Progenitor cell of endocrine pancreas (in vitro differentiated cells): ENCODE measurements around the gene TRAF3IP3. TPM values are rescaled to one million over a fixed set of nuclear protein-coding genes. Genes with fewer than 3 reads are reported as not detected.

Experiments used
- DNase-seq: peaks from one replicate; pipeline ENCODE4 v3.0.0; 2021; ENCODE audit warnings: low spot score; ENCODE audit not compliant: unreplicated experiment
- H3K27ac Mint-ChIP-seq: 2 replicates; pipeline ENCODE4 v1.8.0; 2021; ENCODE audit warnings: mild to moderate bottlenecking, moderate library complexity, mixed read lengths
- H3K27me3 Mint-ChIP-seq: 2 replicates; pipeline ENCODE4 v1.8.0; 2021; ENCODE audit warnings: mixed read lengths
- H3K36me3 Mint-ChIP-seq: 2 replicates; pipeline ENCODE4 v1.8.0; 2022; ENCODE audit warnings: mixed read lengths; ENCODE audit not compliant: insufficient read depth
- H3K4me1 Mint-ChIP-seq: 2 replicates; pipeline ENCODE4 v1.8.0; 2021; ENCODE audit warnings: low read depth, mixed read lengths
- H3K4me3 Mint-ChIP-seq: 2 replicates; pipeline ENCODE4 v1.8.0; 2021; ENCODE audit warnings: low read depth, mild to moderate bottlenecking, moderate library complexity, mixed read lengths
- H3K9me3 Mint-ChIP-seq: 2 replicates; pipeline ENCODE4 v1.8.0; 2021; ENCODE audit warnings: low read depth, mixed read lengths
- CTCF ChIP-seq: fragments of 200-600 bp; sonication (generic); IDR thresholded peaks from one replicate; pipeline ENCODE4 v1.5.0; 2021; ENCODE audit warnings: antibody characterized with exemption, mild to moderate bottlenecking; ENCODE audit not compliant: unreplicated experiment
- total RNA-seq: library from RNA; stranded (reverse); gene quantifications from 2 replicates; pipeline ENCODE4 v1.2.1, GENCODE V29; 2021

TRAF3IP3 gene
- total RNA-seq, 1 donor from 2014 or later, result not detected

- no peaks in the 10 kb centered on the region for H3K9me3 Mint-ChIP-seq
- no peak for DNase-seq
- no peak overlapping the region for H3K27ac Mint-ChIP-seq
- H3K27me3 Mint-ChIP-seq, result peaks cover 14% of the 10 kb centered on the region
- H3K4me1 Mint-ChIP-seq, result no peaks in the 10 kb centered on the region
- H3K36me3 Mint-ChIP-seq, result no peaks in the 10 kb centered on the region
- no peak for TF ChIP-seq CTCF
- H3K4me3 Mint-ChIP-seq, result no peak overlapping the region
These were observed 19.2 kb upstream of the TRAF3IP3 start for GRCh38 chr1:209736490-209737117.

- Mint-ChIP-seq H3K4me3 (no peak overlapping the region), H3K36me3 (no peaks in the 10 kb centered on the region), H3K9me3 (no peaks in the 10 kb centered on the region), H3K27ac (no peak overlapping the region), H3K4me1 (no peaks in the 10 kb centered on the region), H3K27me3 (peaks cover 14% of the 10 kb centered on the region)
- no peak for TF ChIP-seq CTCF
- no peak for DNase-seq
These were observed 18.7 kb upstream of the TRAF3IP3 start for GRCh38 chr1:209737118-209737505.

GRCh38 chr1:209738270-209738669 is 17.6 kb upstream of the TRAF3IP3 start:
- H3K4me3 Mint-ChIP-seq, result no peak overlapping the region
- H3K27ac Mint-ChIP-seq, result no peak overlapping the region
- peaks cover 14% of the 10 kb centered on the region for H3K27me3 Mint-ChIP-seq
- H3K4me1 Mint-ChIP-seq, result no peaks in the 10 kb centered on the region
- no peak for TF ChIP-seq CTCF
- DNase-seq, result no peak
- no peaks in the 10 kb centered on the region for H3K36me3 Mint-ChIP-seq
- no peaks in the 10 kb centered on the region for H3K9me3 Mint-ChIP-seq

GRCh38 chr1:209741193-209741592 is 14.7 kb upstream of the TRAF3IP3 start:
- Mint-ChIP-seq H3K27ac (no peak overlapping the region), H3K27me3 (peaks cover 8% of the 10 kb centered on the region)

GRCh38 chr1:209741889-209742288 is 14.0 kb upstream of the TRAF3IP3 start:
- no peak overlapping the region for H3K4me3 Mint-ChIP-seq
- DNase-seq, result no peak
- peaks cover 3% of the 10 kb centered on the region for H3K27me3 Mint-ChIP-seq
- H3K9me3 Mint-ChIP-seq, result no peaks in the 10 kb centered on the region
- no peaks in the 10 kb centered on the region for H3K36me3 Mint-ChIP-seq
- no peak overlapping the region for H3K27ac Mint-ChIP-seq
- TF ChIP-seq CTCF, result no peak
- no peaks in the 10 kb centered on the region for H3K4me1 Mint-ChIP-seq

More at GRCh38 chr1:209741193-209741592, 14.7 kb upstream of the TRAF3IP3 start:
- DNase-seq, result no peak
- Mint-ChIP-seq H3K4me3 (no peak overlapping the region), H3K9me3 (no peaks in the 10 kb centered on the region), H3K36me3 (no peaks in the 10 kb centered on the region), H3K4me1 (no peaks in the 10 kb centered on the region)
- no peak for TF ChIP-seq CTCF
